HG03103 (cell line): ENCODE results near the gene RBM4B.

Experiments
- ATAC-seq: cut with Tn5 transposase; IDR thresholded peaks from one replicate; pipeline ENCODE4 v1.9.1; 2021; ENCODE audit warnings: low read depth; ENCODE audit not compliant: unreplicated experiment

The RBM4B gene

GRCh38 chr11:66707486-66707885 is 29.8 kb upstream of the RBM4B start:
- ATAC-seq, result no peak

- no peak for ATAC-seq
These were observed 29.3 kb upstream of the RBM4B start for GRCh38 chr11:66706989-66707388.

DNA sequence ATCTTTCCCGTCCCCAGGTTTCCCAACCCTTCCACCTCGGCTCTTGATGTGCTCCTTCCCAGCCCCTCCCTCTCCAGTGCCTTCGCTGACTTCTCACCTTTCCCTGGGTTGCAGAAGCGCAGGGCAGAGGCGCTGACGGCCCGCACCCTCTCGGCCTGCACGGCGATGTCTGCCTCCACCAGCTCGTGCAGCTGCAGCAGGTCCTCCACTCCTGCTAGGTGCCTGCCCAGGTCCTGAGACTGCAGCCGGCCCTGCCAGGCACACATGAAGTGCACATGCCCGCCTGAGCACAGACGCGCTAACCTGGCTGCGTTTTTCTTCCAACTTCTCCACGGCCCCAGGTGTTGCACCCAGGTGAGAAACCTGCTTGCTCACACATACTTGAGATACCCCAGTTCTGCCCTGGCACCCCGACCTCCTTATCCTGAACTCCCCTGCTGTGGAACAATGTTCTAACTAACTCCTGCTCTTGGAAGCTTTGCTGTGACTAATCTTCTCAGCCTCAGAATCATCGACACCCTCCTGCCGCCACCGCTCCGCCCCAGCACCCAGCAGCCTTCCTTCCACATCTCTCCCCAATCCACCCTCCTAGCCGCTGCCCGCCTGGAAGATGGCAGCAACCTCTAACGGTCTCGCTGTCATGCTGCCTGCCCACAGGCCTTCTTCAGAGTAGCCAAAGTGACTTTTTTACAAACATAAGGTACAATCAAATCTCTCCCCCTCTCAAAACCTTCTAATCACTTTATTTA is 28.1 kb upstream of the RBM4B start:
- no peak for ATAC-seq

- no peak for ATAC-seq
These were observed 27.1 kb upstream of the RBM4B start for GRCh38 chr11:66704659-66705360.

- no peak for ATAC-seq
These were observed 23.9 kb upstream of the RBM4B start for GRCh38 chr11:66701432-66702240.

DNA sequence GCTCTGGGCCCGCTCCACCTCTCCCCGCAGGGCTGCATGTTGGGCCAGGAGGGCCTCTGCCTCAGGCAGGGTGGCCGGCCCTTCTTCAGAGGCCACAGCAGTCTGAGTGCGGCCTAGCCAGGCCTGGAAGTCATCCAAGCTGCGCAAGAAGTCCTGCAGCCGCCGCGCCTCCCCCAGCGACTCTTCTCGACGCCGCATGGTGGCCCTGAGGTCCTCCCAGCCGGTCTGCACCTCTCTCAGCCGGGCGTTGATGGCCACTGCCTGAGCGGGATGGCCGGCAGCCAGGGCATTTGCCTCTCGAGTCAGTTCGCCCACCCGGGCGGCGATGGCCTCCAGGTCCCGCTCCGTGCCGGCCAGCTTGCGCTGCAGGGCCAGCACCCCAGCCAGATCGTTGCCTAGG is 23.1 kb upstream of the RBM4B start:
- ATAC-seq, result no peak

DNA sequence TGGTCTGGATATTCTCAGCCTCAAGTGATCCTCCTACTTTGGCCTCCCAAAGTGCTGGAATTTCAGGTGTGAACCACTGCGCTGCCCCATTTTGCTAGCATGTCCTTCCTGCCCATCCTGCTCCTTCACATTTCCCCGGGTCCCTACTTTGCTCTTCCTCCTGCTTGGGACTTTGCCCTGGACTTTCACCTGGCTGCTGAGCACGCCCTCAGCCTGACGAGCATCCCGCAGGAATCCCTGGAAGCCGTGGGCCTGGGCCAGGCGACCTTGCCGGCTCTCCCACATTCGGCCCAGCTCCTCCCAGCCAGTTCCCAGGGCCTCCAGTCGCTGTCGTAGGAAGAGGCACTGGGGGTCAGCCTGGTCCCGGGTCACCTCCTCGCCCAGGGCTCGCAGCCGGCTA is 22.6 kb upstream of the RBM4B start:
- ATAC-seq, result no peak

DNA sequence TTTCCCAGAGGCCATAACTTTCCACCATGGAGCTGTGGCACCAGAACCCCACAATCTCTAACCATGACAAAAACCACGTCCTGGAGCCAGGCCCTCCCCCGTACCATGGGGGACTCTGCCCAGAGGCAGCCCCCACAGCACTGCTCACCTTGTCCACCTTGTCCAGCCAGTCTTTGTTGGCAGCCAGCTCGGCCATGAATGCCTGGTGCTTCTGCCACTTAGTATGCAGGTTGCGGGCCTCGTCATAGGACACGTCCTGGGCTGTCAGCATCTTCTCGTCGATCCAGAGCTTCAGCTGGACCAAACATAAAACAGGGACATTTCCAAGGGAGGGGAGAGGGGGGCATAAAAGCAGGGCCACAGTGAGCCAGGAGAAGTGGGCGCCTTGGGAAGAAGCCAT is 20.8 kb upstream of the RBM4B start:
- no peak for ATAC-seq

DNA sequence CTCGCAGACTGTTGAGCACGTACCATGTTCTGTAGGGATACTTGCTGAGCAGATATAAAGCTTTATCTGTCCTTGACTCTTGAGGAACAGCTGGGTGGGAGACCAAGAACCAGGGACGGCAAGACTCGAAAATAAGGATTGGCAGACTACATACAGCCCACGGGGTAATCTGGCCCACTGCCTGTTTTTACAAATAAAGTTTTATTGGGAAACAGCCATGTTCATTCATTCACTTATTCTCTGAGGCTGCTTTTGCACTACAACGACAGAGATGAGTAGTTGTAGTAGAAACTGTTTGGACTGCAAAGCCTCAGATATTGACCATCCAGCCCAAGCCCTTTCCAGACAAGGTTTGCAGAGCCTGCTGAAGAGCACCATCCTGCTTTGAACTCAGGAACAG is 20.3 kb upstream of the RBM4B start:
- no peak for ATAC-seq

GRCh38 chr11:66696146-66696545 is 18.5 kb upstream of the RBM4B start:
- no peak for ATAC-seq

DNA sequence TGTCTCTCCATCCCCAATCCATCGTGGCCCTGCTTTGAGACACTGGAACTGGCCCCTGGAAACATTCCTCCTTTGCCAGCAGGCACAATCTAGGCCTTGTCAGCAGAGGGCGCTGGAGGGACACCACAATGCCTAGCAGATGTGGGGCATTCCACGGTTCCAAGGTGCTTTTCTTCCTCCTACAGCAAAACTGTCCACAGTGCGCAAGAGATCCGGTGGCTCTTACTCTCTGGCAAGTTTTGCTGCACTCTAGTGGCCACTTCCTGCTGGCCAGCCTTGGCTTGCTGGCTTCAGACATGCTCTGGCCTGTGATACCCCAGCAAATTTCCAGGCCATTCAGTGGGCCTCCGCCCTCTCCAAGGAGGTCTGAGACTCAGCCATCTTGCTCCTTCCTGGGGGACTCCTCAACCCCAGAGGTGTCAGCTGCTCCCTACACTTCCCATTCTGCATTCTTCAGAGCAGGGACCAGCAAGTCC is 17.1 kb upstream of the RBM4B start:
- ATAC-seq, result no peak

DNA sequence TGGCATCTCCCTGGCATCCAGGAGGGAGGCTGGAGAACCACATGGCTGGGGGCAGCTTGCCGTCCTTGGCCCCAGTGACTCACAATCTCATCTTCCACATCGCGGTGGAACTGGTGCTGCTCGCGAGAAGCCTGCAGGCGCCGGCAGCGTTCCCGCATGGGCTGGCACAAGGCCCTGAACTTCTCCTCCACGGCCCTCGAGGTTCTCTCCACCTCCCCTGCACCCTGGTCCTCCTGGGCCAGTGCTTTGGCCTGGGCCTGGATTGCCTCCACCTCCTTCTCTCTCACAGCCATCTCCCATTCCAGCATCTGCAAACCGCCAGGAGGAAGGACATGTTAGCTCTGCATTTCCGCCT is 16.3 kb upstream of the RBM4B start:
- no peak for ATAC-seq

DNA sequence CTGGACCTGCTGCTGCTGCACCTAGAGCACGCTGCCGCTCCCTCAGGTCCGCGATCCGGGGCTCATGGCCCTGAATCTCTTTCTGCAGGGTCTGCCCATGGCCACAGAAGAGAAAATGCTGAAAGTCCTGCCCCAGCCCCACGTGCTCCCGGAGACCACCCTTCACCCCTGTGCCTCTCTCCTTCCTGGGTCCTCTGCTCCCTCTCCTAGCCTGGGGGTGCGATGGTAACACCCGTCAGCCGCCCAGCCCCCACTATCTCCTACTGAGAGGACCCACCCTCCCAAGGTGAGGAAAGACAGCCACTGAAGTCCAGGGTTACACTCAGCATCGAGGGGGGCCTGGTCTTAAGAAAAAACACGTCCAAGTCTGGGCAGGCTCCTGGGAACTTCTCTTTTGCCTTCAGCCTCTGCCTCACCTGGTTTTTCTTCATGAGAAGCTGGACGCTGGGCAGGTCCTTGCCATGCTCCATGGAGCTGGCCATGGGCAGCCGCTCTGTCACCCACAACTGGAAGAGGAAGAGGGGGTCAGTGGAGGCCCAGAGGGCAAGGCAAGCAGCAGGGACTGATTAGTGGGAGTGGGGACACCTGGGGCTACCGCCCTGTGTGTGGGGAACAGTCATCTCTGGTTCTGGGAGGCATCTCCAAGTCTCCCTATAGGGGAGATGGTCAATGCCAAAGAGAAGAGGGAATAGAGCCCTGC is 15.8 kb upstream of the RBM4B start:
- no peak for ATAC-seq

DNA sequence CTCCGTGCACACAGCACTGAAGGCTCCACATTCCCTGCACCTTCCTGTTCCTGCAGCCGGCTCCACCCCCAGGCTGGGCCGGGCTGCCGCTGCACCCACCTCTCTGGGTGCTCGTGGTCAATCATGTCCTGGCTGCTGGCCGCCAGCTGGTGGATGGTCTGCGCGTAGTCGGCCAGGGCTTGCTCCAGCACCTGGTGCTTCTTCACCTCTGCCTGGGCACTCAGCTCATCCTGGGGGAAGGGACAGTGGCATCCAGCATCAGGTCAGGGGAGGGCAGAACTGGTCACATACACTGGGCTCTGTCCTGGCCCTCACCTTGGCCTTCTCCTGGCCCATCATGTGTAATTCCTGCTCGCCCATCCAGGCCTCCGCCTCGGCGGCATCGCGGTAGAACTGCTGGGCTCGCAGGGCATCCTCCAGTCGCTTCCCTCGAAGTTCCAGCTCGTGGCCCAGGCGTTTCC is 15.2 kb upstream of the RBM4B start:
- ATAC-seq, result no peak

DNA sequence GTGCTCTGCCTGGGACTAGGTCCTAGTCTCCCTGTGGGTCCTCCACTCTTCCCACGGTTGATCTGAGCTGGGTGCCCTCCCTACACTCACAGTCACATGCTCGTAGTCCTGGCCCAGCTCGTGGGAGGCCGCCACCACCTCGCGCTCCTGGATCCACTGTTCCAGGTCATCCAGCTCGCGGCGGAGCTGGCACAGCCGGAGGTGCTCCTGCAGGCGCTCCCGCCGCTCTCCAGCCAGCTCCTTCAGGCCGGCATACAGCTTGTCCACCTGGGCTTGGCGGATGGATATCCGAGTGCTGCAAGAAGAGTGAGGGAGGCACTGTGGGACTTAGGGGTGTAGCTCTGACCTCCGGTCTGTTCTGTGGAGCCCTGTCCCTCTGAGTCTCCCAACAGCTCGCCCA is 14.8 kb upstream of the RBM4B start:
- no peak for ATAC-seq

- no peak for ATAC-seq
These were observed 13.8 kb upstream of the RBM4B start for GRCh38 chr11:66691311-66691980.

DNA sequence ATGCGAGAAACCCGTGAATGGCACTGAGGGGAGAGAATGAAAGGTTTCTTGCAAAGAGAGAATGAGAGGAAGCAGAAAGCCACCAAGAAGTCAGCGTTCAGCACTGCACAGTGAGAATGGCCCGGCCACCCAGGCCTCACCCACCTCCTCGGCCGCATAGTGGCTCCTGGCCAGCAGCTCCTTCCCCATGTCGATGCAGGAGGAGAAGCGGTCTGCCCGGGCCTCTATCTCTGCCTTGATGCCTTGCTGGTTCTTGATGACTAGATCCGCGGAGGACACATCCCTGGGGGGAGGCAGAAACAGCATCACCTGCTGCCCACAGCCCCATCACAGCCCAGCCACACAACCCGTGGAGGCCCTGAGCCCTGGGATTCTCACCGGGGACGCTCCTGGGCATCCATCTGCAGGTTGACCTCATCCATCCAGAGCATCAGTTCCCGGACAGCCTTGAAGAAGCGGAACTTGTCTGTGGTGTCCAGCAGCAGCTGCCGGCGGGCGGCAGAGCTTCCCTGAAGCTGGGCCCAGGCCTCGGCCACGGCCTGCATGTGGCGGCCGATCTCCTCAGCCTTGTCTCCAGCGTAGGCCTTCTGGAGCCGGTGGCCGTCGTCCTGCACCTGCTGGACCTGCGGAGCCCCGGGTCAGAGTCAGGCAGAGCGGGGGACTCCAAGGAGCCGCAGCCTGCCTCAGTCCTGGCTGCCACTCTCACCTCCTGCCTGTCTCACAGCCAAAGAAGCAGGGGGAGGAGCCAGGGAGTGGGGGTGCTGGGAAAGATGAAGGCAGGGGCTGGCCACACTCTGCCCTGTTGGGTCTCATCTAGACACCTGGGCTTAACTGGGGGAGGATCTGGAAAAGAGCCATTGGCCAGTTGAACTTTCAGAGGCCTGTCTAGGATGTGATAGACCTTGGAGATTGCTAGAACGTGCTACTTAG is 12.2 kb upstream of the RBM4B start:
- no peak for ATAC-seq

DNA sequence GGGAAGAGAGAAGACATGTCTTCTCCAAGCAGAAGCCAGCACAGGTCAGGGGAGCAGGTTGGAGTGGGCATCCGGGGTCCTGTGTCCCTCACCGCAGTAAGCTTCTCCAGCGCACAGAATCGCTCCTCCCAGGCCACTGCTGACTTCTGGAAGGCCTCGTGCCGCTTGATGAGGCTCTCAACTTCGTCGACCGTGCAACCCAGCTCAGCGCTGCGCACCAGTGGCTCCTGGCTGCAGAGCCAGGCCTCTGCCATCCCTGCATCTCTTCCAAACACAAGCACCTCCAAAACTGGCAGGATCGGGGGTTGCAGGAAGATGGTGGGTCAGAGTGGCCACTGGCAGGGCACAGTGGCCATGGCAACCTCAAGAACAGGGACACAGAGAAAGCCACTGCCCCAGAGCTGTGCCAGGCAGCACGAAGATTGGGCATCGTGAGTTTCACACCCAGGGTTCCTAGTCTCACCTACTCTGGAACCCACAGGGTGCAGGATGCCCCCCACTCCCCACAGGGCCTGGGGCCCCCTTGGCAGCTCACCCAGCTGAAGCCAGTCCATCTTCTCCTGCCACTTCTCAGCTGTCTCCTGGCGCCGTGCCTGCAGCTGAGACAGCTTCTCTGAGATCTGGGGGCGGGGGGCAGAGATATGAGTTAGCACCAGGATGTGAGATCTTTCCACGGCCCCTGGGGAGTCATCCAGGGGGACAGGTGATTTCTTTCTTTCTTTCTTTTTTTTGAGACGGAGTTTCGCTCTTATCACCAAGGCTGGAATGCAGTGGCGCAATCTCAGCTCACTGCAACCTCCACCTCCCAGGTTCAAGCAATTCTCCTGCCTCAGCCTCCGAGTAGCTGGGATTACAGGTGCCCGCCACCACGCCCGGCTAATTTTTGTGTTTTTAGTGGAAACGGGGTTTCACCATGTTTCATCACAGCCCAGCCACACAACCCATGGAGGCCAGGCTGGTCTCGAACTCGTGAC is 11.2 kb upstream of the RBM4B start:
- ATAC-seq, result no peak
